ENCODE data around the gene TGFBRAP1. TPM values are rescaled to one million over a fixed set of nuclear protein-coding genes. Genes with fewer than 3 reads are reported as not detected.
"Not testable (repeated sequence)": the region's sequence is repeated elsewhere in the genome, so short reads cannot be mapped to it uniquely, and the experiment has no call there.

The TGFBRAP1 gene
- total RNA-seq, 1 donor from 2014 or later, result 16.8 TPM

GRCh38 chr2:105271393-105272045 lies 58.0 kb downstream of the TGFBRAP1 start:
- no peak for DNase-seq

- DNase-seq, result no peak
Measured at GRCh38 chr2:105269426-105269825, 60.1 kb downstream of the TGFBRAP1 start.

GRCh38 chr2:105262651-105263091 lies 66.9 kb downstream of the TGFBRAP1 start:
- no peak for DNase-seq

DNA sequence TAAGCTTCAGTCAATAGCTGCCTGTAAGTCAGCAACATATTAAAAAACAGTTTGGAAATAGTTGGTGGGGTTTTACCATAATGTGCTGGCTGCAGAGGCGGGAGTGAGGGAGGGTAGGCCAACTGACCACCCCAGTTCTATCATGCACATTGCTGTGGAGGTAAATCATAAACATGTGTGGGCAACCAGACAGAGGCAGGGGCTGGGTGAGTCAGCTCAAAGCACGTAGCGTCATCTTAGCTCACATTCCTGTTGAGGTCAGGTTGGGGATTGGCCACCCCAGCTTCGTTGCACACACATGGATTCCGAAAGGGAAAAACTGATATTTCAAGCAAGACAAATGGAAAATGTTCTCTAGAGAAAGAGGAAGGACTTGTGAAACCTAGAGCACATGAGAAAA lies 68.5 kb downstream of the TGFBRAP1 start:
- peak; percentile 14 for DNase-seq

GRCh38 chr2:105258835-105259350 lies 70.6 kb downstream of the TGFBRAP1 start:
- no peak for DNase-seq

GRCh38 chr2:105257981-105258380 lies 71.6 kb downstream of the TGFBRAP1 start:
- no peak for DNase-seq

DNA sequence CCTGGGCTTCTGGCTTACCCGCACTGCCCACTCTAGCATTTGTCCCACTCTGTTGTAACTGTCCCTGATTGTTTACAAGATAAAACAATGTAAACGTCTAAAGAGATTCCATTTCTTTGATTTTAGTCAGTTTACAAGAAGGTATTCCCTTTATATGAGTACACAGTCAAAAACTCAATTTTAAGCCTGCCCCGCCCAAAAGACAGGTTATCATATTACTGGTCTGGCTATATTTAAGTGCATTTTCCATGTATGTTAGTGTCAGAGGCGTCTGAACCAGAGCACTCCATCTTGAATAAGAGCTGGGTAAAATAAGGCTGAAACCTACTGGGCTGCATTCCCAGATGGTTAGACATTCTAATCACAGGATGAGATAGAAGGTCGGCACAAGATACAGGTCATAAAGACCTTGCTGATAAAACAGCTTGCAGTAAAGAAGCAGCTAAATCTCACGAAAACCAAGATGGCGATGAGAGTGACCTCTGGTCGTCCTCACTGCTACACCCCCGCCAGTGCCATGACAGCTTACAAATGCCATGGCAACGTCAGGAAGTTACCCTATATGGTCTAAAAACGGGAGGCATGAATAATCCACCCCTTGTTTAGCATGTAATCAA lies 73.0 kb downstream of the TGFBRAP1 start:
- DNase-seq, result no peak

DNA sequence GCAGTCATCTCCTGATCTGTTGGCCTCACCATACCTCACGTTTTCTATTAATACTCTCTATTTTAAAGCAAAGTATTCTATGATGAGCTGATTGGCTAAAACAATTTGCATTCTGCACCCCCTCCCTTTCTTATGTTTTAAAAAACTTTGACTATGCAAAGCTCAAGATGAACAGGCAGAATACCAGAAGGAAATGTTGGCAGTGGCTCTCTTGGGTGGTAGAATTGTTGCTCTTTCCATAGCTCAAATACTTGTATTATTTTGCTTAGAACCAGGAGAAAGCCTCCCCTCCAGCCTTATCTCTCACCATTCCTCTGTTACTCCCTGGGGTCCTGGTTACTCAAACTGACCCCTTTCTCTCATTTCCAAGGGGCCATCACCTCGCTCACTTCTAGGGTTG lies 73.6 kb downstream of the TGFBRAP1 start:
- no peak for DNase-seq

GRCh38 chr2:105254531-105255210 lies 74.9 kb downstream of the TGFBRAP1 start:
- no peak for DNase-seq

DNA sequence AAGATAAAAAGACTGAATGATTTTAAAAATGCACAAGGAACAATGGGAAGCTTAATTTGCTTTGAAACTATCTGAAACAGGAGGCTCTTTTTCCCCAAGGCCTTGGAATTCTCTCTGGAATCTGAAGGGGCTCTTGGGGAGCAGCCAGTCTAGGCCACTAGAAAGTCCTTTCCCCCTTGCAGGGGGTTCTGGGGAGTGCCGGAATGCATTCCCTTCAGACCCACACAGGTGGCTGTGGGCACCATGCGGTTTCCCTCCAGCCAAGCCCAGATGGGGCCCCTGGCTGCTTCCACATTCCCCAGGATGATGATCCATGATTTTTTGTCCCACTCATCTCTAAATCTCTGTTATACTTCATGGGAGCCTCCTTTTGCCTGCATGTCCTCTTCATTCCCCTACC lies 77.3 kb downstream of the TGFBRAP1 start:
- DNase-seq, result no peak

DNA sequence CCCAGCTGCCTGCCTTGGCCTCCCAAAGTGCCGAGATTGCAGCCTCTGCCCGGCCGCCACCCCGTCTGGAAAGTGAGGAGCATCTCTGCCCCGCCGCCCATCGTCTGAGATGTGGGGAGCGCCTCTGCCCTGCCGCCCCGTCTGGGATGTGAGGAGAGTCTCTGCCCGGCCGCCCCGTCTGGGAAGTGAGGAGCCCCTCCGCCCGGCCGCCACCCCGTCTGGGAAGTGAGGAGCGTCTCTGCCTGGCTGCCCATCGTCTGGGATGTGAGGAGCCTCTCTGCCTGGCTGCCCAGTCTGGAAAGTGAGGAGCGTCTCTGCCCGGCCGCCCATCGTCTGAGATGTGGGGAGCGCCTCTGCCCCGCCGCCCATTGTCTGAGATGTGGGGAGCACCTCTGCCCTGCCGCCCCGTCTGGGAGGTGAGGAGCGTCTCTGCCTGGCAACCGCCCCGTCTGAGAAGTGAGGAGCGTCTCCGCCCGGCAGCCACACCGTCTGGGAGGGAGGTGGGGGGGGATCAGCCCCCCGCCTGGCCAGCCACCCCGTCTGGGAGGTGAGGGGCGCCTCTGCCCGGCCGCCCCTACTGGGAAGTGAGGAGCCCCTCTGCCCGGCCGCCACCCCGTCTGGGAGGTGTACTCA lies 78.4 kb downstream of the TGFBRAP1 start:
- not testable (repeated sequence) for DNase-seq

DNA sequence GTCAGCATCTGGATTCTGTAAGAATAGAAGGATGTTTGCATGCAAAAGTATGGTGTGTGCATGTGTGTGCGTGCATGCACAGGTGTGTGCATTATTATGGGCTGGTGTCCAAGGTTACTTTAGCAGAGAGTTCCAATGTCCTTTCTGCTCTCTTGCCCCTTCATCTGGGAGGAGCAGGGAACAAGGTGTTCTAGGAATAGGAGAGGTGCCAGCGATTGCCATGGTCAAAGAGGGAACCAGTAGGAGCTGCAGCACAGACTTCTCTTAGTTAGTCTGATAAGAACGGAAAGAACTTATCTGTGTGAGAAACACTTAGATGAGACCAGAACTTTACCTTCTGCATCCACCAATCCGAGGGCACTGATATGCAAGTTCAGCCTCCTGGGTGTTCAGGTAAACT lies 79.6 kb downstream of the TGFBRAP1 start:
- no peak for DNase-seq

GRCh38 chr2:105249181-105249580 lies 80.4 kb downstream of the TGFBRAP1 start:
- DNase-seq, result peak; percentile 11

DNA sequence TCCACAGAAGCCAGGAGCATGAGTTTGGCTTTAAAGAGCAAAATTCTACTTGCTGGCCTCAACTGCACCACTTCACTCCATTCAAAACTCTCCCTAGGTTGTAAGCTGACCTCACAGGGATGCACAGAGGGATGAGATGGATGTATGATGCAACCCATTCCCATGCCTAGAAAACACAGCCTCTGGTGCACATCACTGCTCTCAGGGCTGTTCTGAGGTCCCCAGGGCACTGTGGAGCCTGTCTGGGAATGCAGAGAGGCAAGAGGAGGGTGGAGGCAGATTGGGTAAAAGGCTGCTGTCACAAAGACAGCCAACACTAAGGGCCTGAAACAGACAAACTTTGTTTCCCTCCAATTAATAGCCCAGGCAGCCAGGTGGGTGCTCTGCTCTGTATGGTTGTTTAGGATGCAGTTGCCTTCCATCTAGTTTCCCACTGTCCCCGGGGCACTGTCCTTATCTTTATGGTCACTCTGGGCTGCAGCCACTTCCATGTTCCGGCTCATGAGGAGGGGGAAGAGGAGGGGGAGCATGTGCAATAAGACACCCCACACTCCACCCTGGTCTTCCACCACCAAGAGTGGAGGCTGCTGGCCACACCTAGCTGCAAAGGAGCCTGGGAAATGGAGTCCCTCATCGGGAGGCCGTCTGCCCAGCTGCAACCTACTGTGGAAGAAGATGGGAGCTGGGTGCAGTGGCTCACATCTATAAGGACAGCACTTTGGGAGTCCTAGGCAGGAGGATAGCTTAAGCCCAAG lies 81.0 kb downstream of the TGFBRAP1 start:
- no peak for DNase-seq

GRCh38 chr2:105244451-105244850 lies 85.1 kb downstream of the TGFBRAP1 start:
- DNase-seq, result no peak

DNA sequence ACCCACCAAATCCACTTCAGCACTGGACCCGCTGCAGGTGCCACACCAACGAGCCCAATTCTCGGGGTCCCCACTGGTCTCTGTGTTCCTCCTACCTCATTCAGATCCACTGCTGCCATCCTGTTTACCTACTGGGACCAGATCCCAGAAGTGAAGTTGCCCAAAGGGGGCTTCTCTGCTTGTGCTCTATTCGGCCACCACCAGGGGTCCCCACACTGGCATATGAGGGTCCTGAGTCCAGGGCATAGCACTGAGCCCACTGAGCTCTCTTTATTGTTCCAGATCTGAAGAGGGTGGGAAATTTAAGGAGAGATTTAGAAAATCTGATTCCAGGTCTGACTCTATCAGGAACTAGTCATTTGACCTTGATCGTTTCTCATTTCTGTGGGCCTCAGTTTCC lies 85.6 kb downstream of the TGFBRAP1 start:
- DNase-seq, result no peak

DNA sequence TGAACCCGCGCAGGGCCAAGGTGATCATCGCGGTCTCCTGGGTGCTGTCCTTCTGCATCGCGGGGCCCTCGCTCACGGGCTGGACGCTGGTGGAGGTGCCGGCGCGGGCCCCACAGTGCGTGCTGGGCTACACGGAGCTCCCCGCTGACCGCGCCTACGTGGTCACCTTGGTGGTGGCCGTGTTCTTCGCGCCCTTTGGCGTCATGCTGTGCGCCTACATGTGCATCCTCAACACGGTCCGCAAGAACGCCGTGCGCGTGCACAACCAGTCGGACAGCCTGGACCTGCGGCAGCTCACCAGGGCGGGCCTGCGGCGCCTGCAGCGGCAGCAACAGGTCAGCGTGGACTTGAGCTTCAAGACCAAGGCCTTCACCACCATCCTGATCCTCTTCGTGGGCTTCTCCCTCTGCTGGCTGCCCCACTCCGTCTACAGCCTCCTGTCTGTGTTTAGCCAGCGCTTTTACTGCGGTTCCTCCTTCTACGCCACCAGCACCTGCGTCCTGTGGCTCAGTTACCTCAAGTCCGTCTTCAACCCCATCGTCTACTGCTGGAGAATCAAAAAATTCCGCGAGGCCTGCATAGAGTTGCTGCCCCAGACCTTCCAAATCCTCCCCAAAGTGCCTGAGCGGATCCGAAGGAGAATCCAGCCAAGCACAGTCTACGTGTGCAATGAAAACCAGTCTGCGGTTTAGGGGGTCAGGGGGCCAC lies 87.1 kb downstream of the TGFBRAP1 start:
- no peak for DNase-seq

- DNase-seq, result no peak
Measured at GRCh38 chr2:105241443-105241842, 88.1 kb downstream of the TGFBRAP1 start, which contains the start of gene GPR45. TSS of gene GPR45 (plus strand) at chr2:105241743. CDS start at chr2:105241859, 116 bp downstream.

DNA sequence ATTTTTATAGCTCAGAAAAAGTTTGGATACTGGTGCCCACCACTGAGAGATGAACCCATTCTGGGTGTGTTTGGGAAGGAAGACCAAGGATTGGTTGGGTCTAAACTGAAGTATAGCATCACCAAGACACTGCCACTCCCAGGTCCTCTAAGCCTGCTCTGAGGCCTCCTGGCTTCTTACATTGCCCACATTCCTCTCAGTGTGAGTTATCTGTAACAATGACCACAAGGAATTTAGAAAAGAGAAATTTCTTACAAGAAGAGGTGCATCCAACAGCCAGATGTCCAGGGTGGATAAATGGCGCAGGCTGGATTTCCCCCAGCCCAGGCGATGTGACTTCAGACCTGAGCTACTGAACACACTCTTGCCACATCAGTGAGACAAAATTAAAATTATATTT lies 89.6 kb downstream of the TGFBRAP1 start:
- no peak for DNase-seq

- no peak for DNase-seq
Measured at GRCh38 chr2:105238664-105239240, 90.8 kb downstream of the TGFBRAP1 start.
